22Rv1 (cell line): ENCODE measurements around the gene GLIS1.

Experiments
- H3K27ac ChIP-seq: fragments of 450-650 bp; 2 replicates; pipeline ENCODE4 v1.5.1; 2017
- CTCF ChIP-seq: fragments of 450-650 bp; IDR thresholded peaks from 2 replicates; pipeline ENCODE4 v1.5.1; 2017; ENCODE audit warnings: mild to moderate bottlenecking
- ZFX ChIP-seq: fragments of 450-650 bp; IDR thresholded peaks from 2 replicates; pipeline ENCODE4 v1.6.1; 2017; ENCODE audit warnings: antibody characterized with exemption, borderline replicate concordance

Gene GLIS1

GRCh38 chr1:53551428-53551995, 187.5 kb downstream of the GLIS1 start:
- TF ChIP-seq CTCF (no peak), ZFX (no peak)
- H3K27ac ChIP-seq: no peak overlapping the region

GRCh38 chr1:53550201-53550741, 188.7 kb downstream of the GLIS1 start:
- no peak for TF ChIP-seq CTCF
- TF ChIP-seq ZFX: no peak
- no peak overlapping the region for H3K27ac ChIP-seq

- TF ChIP-seq CTCF: no peak
- no peak for TF ChIP-seq ZFX
- H3K27ac ChIP-seq: no peak overlapping the region
Observed at GRCh38 chr1:53549781-53550180, 189.2 kb downstream of the GLIS1 start.

GRCh38 chr1:53549287-53549686, 189.7 kb downstream of the GLIS1 start:
- TF ChIP-seq ZFX: no peak
- no peak for TF ChIP-seq CTCF
- no peak overlapping the region for H3K27ac ChIP-seq

- TF ChIP-seq CTCF: no peak
- no peak for TF ChIP-seq ZFX
- H3K27ac ChIP-seq: no peak overlapping the region
Observed at GRCh38 chr1:53548031-53548491, 190.9 kb downstream of the GLIS1 start.

- TF ChIP-seq CTCF (no peak), ZFX (no peak)
- no peak overlapping the region for H3K27ac ChIP-seq
Observed at GRCh38 chr1:53547231-53547790, 191.7 kb downstream of the GLIS1 start.

- no peak overlapping the region for H3K27ac ChIP-seq
- no peak for TF ChIP-seq ZFX
- no peak for TF ChIP-seq CTCF
Observed at GRCh38 chr1:53546409-53547155, 192.4 kb downstream of the GLIS1 start.
